ENCODE results near the gene SLC29A2. TPM values are rescaled to one million over a fixed set of nuclear protein-coding genes. Genes with fewer than 3 reads are reported as not detected.

SLC29A2 gene
- total RNA-seq, 1 donor from 2014 or later: 22.6 TPM

DNA sequence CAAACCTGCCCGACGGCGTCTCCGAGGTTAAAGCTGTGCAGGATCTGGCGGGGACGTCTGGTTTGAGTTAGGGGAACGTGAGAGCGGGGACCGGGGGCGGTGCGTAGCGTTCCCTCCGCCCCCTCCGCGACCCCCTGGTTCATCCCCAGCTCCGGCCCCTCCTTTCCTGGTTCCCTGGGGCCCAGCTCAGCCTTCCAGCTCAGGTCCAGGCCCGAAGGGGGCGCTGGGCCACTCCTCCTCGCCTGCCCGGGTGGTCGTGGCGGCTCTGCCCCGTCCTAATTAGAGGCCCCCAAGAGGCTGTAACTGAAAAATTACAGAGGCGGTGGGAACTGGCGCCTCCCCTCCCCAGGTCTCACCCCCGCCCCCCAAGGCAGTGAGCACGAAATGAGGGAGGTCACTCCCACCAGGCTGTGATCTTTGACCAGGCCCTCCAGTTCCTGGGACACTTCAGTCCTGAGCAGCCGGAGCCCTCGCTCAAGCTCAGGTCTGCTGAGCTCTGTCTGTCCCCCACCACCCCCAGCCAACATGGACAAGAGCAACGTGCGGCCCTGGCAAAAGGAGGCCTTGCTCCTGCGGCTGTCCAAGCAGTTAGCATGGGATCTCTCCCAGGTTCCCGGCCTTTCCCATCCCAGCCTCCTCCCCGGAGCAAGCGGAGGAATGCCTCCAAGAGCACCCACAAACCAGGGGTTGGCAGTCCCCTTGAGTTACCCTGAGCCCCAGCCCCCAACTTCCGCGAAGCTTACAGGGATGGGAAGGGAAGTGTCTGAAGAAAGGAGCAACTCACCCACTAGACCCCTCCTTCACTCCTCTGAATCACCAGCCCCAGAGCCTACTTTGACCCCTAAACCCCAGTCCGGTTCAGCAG, 58.0 kb downstream of the SLC29A2 start:
- peak; percentile 61 for DNase-seq
- no peak for ATAC-seq
- intact Hi-C loops (cut with micrococcal nuclease): loop anchor here (5.0 kb wide), 1 partner anchor 74 kb away; no protein-coding TSS in a partner anchor

DNA sequence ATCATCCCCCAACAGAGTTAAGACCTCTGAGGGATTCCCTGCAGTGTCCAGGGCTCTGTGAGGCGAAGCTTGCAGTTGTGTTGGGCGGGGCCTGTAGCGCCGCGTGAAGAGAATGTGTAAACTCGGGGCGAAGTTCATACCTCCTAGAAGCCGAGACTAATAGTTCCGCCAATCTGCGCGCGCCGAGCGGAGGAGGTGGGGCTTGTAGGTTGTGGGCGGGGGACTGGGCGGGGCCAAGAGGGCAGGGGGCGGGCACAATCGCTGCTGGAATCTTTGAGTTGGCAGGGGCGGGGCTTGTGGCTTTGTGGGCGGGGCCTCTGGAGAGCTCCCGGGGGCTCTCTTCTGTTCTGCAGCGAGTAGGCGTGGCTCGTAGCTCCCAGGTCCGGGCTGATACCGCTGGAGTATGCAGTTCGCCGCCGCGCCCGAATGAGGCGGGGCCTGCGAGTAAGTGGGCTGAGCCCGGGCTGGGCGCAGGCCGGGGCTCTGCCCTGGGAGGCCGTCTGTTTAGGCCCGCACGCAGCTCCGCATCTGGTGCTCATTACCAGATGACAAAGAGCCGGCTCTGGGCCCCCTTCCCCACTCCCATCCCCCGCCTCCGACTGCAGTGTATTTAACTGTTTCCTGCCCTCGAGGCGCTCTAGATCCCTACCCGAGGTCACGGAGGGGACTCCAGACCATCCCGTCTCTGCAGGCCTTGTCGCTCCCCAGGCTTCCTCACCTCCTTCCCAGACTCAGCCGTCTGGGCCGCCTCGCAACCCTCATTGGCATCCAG, 58.8 kb downstream of the SLC29A2 start:
- ATAC-seq (peak; percentile 83), DNase-seq (peak; percentile 100)
- intact Hi-C loops (cut with micrococcal nuclease): loop anchor here (1.0 to 5.0 kb wide), 2 partner anchors 16 to 75 kb away; no protein-coding TSS in a partner anchor

Other genes with a start within 250 kb of the SLC29A2 start
- gene KLC2, start 114.1 kb downstream of the SLC29A2 start, total RNA-seq: 34.9 TPM
- 123 TPM for gene RAB1B, start 103.1 kb downstream of the SLC29A2 start, total RNA-seq
- gene CNIH2, start 93.6 kb downstream of the SLC29A2 start, total RNA-seq: not detected
- gene YIF1A, start 82.6 kb downstream of the SLC29A2 start, total RNA-seq: 41.1 TPM
- 0.25 TPM for gene TMEM151A, start 79.9 kb downstream of the SLC29A2 start, total RNA-seq
- gene CD248, start 54.7 kb downstream of the SLC29A2 start, total RNA-seq: 11.1 TPM
- gene RIN1, start 35.3 kb downstream of the SLC29A2 start, total RNA-seq: 1.7 TPM
- gene BRMS1, start 26.7 kb downstream of the SLC29A2 start, total RNA-seq: 14.7 TPM
- gene B4GAT1, start 24.1 kb downstream of the SLC29A2 start, total RNA-seq: 55.1 TPM
- not detected for gene NPAS4, start 49.3 kb upstream of the SLC29A2 start, total RNA-seq
- 61.1 TPM for gene MRPL11, start 67.1 kb upstream of the SLC29A2 start, total RNA-seq
- gene PELI3, start 95.1 kb upstream of the SLC29A2 start, total RNA-seq: 10.9 TPM
- gene DPP3, start 108.7 kb upstream of the SLC29A2 start, total RNA-seq: 9.7 TPM
- gene BBS1, start 138.9 kb upstream of the SLC29A2 start, total RNA-seq: 17.8 TPM
- gene ZDHHC24, start 174.3 kb upstream of the SLC29A2 start, total RNA-seq: 5.5 TPM
- not detected for gene ACTN3, start 175.1 kb upstream of the SLC29A2 start, total RNA-seq
- gene CTSF, start 196.8 kb upstream of the SLC29A2 start, total RNA-seq: 64.5 TPM
- 0.25 TPM for gene CCDC87, start 221.3 kb upstream of the SLC29A2 start, total RNA-seq
- 26.8 TPM for gene CCS, start 221.4 kb upstream of the SLC29A2 start, total RNA-seq
- gene RBM14, start 244.9 kb upstream of the SLC29A2 start, total RNA-seq: 31.4 TPM

All from left ventricle myocardium superior (tissue), 1 donor.